T-helper 1 cell treated with Interleukin-12 subunit alpha and Interleukin-12 subunit beta and Interleukin-4 antibody, amounts not matched to agents 30 ng/mL and 1 ng/mL, for 36 hours (primary cell): Measurements from ENCODE around the gene PRSS21. TPM values are rescaled to one million over a fixed set of nuclear protein-coding genes. Genes with fewer than 3 reads are reported as not detected.

Experiments
- intact Hi-C: fragments of 100-400 bp; cut with micrococcal nuclease; formaldehyde crosslinking; loops from one replicate; pipeline ENCODE4 v1.15.1; 2024
- total RNA-seq: library from RNA; stranded (reverse); gene quantifications from 2 replicates; pipeline ENCODE4 v1.2.3, GENCODE V29; 2022

PRSS21 gene
- total RNA-seq, 1 donor from 2014 or later = 6.5 TPM

- intact Hi-C loops = no loop called here
Observed at GRCh38 chr16:2822496-2822895, 5.5 kb downstream of the PRSS21 start.

DNA sequence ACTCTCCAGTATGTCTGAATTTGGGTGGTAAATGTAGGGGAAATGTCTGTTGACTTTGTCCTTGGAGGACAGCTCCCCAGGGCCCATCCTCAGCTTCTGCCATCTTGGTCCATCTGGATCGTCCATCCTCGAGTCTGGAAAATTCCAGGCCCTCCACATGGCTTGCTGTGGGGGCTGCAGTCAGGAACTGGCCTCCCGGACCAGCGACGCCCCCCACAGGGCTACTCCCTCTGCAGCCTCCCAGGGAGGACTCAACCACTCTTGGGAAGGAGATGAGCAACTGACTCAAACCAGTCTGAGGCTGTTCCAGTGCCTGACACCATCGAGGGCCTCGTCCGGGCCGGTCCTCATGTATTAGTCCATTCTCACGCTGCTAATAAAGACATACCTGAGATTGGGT lies 7.6 kb downstream of the PRSS21 start:
- intact Hi-C loops = no loop called here

- intact Hi-C loops = no loop called here
Observed at GRCh38 chr16:2825049-2825742, 8.2 kb downstream of the PRSS21 start.

DNA sequence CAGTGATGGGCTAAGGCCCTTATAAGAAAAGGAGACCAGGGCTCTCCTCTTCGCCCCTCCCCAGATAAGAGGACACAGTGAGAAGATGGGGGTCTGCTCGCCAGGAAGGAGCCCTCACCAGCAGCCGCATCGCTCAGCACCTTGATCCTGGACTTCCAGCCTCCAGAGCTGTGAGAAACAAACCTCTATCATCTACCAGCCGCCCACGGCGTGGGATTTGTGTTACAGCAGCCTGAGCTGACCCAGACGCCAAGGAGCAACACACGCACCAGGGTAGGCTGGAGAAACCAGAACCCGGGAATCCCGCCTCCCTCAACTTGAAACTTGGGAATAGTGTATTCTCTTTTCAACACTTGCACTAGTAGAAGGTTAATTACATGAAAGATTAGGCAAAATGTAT lies 8.9 kb downstream of the PRSS21 start:
- intact Hi-C loops = no loop called here

- intact Hi-C loops = no loop called here
Observed at GRCh38 chr16:2826591-2827373, 9.7 kb downstream of the PRSS21 start.

- intact Hi-C loops = no loop called here
Observed at GRCh38 chr16:2827374-2827791, 10.3 kb downstream of the PRSS21 start.

DNA sequence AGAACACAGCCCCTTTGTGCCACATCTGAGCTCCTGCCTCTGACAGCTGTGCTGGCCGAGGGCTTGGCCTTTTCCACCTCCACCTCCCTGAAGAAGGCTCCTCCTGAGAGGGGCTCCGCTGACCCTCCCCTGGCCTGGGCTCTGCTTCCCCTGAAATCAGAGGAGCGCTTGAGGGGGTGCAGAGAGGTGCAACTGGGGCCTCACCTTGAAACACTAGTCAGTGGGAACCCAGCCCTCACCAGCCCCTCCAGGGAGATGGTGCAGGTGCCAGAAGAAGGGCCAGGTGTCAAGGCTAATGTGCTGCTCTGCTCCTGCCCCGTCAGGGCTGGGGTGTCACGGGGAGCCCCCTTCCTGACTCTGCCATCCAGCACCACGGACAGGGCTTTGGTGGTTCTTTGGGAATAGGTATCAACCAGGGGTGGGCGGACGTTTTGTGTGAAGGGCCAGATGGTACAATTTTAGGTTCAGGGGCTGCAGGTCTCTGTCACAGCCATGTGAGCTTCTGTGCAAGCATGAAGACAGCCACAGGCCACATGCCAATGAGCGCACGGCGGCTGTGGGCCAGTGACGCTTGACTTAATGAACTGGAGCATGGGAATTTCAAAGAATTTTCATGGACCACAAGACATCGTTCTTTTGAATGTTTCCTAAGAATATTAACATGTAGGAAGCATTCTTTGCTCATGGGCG lies 10.9 kb downstream of the PRSS21 start:
- intact Hi-C loops = no loop called here

- intact Hi-C loops = no loop called here
Observed at GRCh38 chr16:2828521-2828840, 11.4 kb downstream of the PRSS21 start.

GRCh38 chr16:2828876-2829430 lies 11.9 kb downstream of the PRSS21 start:
- intact Hi-C loops = no loop called here

DNA sequence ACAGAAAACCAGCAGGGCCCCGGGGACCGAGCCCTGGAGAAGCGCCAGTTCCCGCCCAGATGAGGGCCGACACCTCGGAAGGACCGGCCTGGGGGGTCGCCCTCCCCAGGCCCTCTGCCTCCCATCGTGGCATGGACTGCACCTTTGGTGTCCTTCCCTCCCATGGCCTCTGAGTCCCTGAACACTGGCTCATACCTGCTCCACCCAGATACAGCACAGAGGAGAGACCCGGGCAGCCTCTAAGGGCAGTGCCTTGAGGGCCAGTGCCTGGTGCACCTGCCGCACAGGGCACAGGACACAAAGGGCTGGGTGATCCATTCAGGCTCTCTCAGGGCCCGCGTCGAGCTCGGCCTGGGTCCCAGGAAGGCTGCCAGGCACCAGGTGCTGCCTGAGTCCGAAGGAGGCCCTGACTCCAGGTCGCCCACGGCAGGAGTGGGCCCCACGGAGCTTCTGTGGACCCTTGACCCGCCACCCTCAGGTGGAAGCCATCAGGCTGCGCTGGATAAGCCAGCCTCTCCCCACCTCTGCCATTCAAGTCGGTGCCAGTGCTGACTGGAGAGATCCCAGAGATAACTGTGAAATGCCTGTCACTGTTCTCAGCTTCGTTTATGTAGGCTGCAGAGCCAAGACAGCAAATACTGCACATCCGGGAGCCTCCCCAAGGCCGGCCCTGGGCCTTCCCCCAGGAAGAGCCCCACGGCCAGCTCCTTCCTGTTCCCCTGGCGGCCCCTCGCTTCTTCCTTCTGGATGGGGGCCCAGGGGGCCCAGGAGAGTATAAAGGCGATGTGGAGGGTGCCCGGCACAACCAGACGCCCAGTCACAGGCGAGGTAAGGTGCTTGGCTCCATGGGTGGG lies 12.7 kb downstream of the PRSS21 start, which contains the start of gene ZG16B:
Gene ZG16B, plus strand, starts transcription at position 803 of the 854 bp plus-strand sequence. CDS start 139 bp downstream, outside the sequence.
- intact Hi-C loops = no loop called here

DNA sequence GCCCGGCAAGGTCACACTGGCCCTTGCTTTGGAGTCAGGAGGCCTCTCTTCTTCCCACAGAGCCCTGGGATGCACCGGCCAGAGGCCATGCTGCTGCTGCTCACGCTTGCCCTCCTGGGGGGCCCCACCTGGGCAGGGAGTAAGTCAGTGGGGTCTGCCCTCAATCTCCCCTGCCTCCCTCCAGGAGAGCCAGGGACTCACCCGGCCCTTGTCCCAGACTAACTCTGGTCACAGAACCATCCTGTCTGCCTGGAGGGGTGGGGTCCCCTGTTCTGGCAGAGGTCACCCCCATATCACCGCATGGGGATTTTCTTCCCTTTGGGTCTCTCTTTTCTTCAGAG lies 13.3 kb downstream of the PRSS21 start:
- intact Hi-C loops = no loop called here

DNA sequence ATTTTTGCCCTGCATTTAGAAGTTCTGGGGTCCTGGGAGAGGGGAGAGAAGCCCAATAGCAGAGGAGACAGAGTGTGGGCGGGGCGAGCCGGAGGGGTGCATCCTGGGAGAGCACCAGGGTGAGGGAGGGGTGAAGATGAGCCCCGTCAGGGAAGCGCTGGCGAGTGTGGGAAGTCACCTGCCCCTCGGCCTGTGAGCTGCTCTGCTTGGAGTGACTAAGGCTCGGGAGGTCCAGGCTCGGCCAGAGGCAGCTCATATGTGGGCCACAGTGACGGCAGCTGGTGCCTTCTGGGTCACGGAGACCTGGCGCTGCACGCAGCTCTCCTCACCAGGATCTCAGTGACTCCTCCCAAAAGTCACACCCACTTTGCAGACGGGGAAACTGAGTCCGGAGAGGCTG lies 14.2 kb downstream of the PRSS21 start:
- intact Hi-C loops = no loop called here

DNA sequence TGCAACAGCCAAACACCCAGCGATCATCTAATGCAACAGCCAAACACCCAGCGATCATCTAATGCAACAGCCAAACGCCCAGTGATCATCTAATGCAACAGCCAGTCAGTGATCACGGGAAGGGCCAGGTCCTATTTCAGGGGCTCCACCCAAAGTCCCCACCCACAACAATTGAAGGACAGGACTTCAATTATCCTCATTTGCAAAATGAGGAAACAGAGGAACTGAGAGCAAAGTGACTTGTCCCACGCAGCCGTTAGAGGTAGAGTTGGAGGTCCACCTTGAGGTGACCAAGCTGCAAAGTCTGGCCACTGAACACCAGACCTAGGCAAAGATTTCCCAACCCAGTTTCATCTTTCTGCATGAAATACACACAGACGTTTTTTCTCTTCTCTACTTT lies 16.7 kb downstream of the PRSS21 start:
- intact Hi-C loops = no loop called here

DNA sequence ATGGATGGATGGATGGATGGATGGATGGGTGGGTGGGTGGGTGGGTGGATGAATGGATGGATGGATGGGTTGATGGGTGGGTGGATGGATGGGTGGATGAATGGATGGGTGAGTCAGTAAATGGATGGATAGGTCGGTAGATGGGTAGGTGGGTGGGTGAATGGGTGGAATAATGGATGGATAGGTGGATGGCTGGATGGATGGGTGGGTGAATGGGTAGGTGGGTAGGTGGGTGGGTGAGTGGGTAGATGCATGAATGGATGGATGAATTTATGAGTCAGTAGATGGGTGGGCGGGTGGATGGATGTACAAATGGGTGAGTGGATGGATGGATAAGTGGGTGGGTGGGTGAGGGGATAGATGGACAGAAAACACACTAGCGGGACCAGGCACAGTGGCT lies 17.9 kb downstream of the PRSS21 start:
- intact Hi-C loops = no loop called here

- intact Hi-C loops = no loop called here
Observed at GRCh38 chr16:2835638-2836493, 18.8 kb downstream of the PRSS21 start.

DNA sequence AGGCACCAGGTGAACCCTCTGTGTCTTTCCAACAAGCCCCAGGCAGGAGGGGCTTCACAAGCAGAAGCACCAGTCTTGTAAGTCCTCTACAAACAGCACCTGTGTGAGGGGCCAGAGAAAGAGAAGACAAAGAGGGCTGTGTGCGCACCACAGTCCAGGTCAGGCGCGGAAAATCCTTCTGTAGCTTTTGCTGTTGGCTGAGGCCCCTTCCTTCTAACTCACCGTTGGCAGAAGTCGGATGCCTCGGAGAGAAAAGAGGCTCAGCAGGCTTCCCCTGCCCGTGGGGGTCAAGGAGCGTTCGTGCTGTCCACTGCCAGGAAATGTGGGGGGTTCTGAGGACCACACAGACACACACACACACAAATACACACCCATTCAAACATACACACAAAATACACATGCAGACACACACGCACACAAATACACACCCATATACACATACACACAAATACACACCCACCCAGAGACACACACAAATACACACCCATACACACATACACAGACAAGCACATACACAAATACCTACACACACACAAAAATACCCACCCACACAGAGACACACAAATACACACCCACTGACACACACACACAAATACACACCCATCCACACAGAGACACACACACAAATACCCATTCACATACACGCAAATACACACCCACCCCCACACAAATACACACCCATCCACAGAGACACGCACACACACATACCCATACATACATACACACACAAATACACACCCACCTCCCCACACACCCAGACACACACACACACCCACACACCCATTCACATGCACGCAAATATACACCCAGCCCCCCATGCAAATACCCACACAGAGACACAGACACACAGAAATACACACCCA lies 19.8 kb downstream of the PRSS21 start:
- intact Hi-C loops = no loop called here

- intact Hi-C loops = loop anchor here (1.0 to 2.0 kb wide), 3 partner anchors 29 to 88 kb away; no protein-coding TSS in a partner anchor
Observed at GRCh38 chr16:2838928-2839327, 21.9 kb downstream of the PRSS21 start.

DNA sequence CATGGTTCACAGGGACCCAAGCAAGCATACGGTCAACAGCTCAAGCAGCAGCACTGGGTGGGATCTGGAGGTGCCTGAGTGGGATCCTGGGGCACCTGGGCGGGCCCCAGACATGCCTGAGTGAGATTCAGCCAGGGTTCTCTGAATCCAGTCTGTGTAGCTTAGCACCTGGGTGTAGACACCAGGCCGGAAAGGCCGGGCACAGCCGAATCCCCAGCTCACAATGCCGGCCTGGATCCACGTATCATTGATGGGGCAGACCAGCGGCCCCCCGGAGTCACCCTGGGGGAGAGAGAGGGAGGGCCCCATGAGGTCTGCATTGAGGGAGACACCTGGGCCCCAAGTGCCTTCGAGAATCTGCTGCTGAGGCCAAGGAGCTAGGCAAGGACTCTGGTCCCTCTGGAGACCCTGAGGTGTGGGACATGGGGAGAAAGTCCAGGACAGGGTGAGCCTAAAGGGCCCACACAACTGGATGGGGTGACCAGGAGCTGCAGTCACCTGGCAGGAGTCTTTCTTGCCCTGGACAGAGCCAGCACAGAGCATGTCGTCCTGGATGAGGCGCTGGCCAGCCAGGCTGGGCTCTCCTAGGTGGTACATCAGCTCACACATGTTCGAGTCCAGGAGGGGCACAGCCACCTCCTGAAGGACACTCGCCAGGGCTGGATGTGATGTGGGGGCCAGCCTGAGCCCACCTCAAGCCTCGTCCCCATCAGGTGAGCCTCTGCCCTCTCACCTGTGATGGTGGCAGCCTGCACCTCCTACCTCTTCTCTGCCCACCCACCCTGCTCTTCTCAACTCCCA lies 22.8 kb downstream of the PRSS21 start:
- intact Hi-C loops = loop anchor here (1.0 to 2.0 kb wide), 3 partner anchors 28 to 87 kb away; no protein-coding TSS in a partner anchor
